Heart left ventricle (tissue), 16 donors: ENCODE data around the gene CRYM. TPM values are rescaled to one million over a fixed set of nuclear protein-coding genes. Genes with fewer than 3 reads are reported as not detected.

Experiments
- ATAC-seq, 4 donors: fragments of 200-7000 bp; cut with Tn5 transposase; one replicate each; pipeline ENCODE4 v1.9.1; 2020 to 2022; ENCODE audit warnings: moderate library complexity in 4 of 4, mild to moderate bottlenecking in 3 of 4, moderate number of reproducible peaks in 1 of 4
- DNase-seq, 5 donors: peaks; one replicate each; pipeline ENCODE4 v3.0.0-alpha.2; 2020
- H3K27ac ChIP-seq, 12 donors: fragments of 200-600 bp; sonication (generic) in 4 of 12; one replicate each; pipeline versions ENCODE4 v1.5.0 to v1.8.0; 2016 to 2022; ENCODE audit warnings: mild to moderate bottlenecking in 2 of 12
- H3K27me3 ChIP-seq, 9 donors: fragments of 200-600 bp; sonication (generic) in 2 of 9; one replicate each; pipeline versions ENCODE4 v1.5.1 to v1.8.0; 2016 to 2022; ENCODE audit warnings: mild to moderate bottlenecking in 3 of 9
- H3K36me3 ChIP-seq, 9 donors: fragments of 200-600 bp; sonication (generic) in 2 of 9; one replicate each; pipeline versions ENCODE4 v1.5.0 to v1.8.0; 2018 to 2022; ENCODE audit warnings: mild to moderate bottlenecking in 2 of 9
- H3K4me1 ChIP-seq, 12 donors: fragments of 200-600 bp; sonication (generic) in 4 of 12; one replicate each; pipeline versions ENCODE4 v1.5.0 to v1.8.0; 2016 to 2022; ENCODE audit warnings: mild to moderate bottlenecking in 3 of 12
- H3K4me3 ChIP-seq, 12 donors: fragments of 200-600 bp; sonication (generic) in 4 of 12; one replicate each; pipeline versions ENCODE4 v1.5.0 to v1.8.0; 2017 to 2022; ENCODE audit warnings: mild to moderate bottlenecking in 9 of 12, moderate library complexity in 4 of 12
- H3K9me3 ChIP-seq, 12 donors: fragments of 200-600 bp; sonication (generic) in 4 of 12; one replicate each; pipeline versions ENCODE4 v1.5.0 to v1.8.0; 2016 to 2022; ENCODE audit warnings: mild to moderate bottlenecking in 1 of 12
- POLR2A ChIP-seq, 2 donors: fragments of 450-650 bp; IDR thresholded peaks; one replicate each; pipeline ENCODE4 v1.6.1; 2017; ENCODE audit warnings: antibody characterized with exemption in 2 of 2, mild to moderate bottlenecking in 2 of 2, moderate library complexity in 2 of 2
- WGBS, 4 donors: extraction: QIAGEN DNeasy Blood & Tissue Kit in 2 of 4; methylation state at CpG; one replicate each; pipeline versions ENCODE4 v1.1.5 to v1.1.7; 2013 to 2018; 5-methylcytosine and 5-hydroxymethylcytosine counted together
- intact Hi-C, 10 donors: fragments of 100-400 bp; cut with DNase I; formaldehyde crosslinking; loops; one replicate each; pipeline versions ENCODE4 v1.11.1 to v1.14.2; 2022
- polyA plus RNA-seq, 2 donors: library from polyadenylated mRNA; stranded (reverse); fragments of 200-250 nt; gene quantifications; one replicate each; pipeline ENCODE4 v1.2.3, GENCODE V29; 2013
- total RNA-seq, 9 donors: library from RNA; depleted of rRNA in 2 of 9; stranded (reverse); fragments of >200 nt in 2 of 9; fragmentation: NEBNext Ultra II Directional in 3 of 9; extraction: Animal tissue kit (Norgen Biotek cat#: 25700) in 3 of 9; gene quantifications; one replicate each; pipeline versions ENCODE4 v1.1.0 to v1.2.4, GENCODE V29; 2016 to 2023
- TF ChIP-seq, protein P1 (sequence below), 12 donors: fragments of 200-600 bp; sonication (generic) in 4 of 12; IDR thresholded peaks; one replicate each; pipeline versions ENCODE4 v1.5.0 to v1.8.0; 2018 to 2022; ENCODE audit warnings: antibody characterized with exemption in 12 of 12, mild to moderate bottlenecking in 5 of 12
- donor health status: ischemic (EF 13 %, LVEDD 7.1; RV severe dilation, severe dysfunction).
- donor health status: healthy with polysubstance abuse.
- donor health status: DM: no; HTN: yes; CAD: no.
- donor health status: DM: no; HTN: no; CAD: no.
- donor health status: ischemic (EF 25% LVEDD 6.9; RV normal size, moderate dysfunction).
- donor health status: ischemic (EF 25% LVEDD 5.7; RV mildly dilated, moderate dysfunction).
- donor health status: healthy.
- donor health status: DM: yes; HTN: yes; CAD: no.
- donor health status: ischemic (EF 35%, LVEDD 5.7; RV mildly dilated, moderate dysfunction).
- donor health status: nonischemic (EF 11% LVEDD 7.7; RV severe dilation, severe dysfunction).
- donor health status: DM: yes; HTN: yes; CAD: no.
- donor health status: PGD.
- donor health status: ischemic (EF 29% LVEDD 5.4; RV normal size, mild dysfunction).
- donor health status: nonischemic (EF 23%, LVEDD 6.1; RV moderate dilation, normal function).

CRYM gene
- total and polyA plus RNA-seq, 11 donors, result 41.0 to 267 (median 102) TPM

DNA sequence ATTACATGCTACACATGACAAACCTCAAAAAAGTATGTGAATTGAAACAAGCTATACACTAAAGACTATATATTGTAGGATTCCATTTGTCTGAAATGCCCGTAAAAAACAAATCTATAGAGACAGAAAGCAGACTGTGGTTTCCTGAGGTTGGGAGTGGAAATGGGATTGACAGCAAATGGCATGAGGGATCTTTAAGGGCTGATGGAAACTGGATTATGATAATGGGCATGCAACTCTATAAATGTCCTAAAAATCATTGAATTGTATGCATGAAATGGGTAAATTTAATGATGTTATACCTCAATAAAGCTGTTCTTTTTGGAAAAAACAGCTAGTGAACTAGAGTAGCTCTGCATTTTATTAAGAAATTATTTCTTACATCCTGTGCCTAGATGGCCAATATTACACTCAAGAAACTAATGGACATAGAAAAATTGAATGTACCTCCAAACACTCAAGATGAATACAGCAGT, 45.0 kb downstream of the CRYM start:
- no peak for ATAC-seq
- TF ChIP-seq, protein P1, sequence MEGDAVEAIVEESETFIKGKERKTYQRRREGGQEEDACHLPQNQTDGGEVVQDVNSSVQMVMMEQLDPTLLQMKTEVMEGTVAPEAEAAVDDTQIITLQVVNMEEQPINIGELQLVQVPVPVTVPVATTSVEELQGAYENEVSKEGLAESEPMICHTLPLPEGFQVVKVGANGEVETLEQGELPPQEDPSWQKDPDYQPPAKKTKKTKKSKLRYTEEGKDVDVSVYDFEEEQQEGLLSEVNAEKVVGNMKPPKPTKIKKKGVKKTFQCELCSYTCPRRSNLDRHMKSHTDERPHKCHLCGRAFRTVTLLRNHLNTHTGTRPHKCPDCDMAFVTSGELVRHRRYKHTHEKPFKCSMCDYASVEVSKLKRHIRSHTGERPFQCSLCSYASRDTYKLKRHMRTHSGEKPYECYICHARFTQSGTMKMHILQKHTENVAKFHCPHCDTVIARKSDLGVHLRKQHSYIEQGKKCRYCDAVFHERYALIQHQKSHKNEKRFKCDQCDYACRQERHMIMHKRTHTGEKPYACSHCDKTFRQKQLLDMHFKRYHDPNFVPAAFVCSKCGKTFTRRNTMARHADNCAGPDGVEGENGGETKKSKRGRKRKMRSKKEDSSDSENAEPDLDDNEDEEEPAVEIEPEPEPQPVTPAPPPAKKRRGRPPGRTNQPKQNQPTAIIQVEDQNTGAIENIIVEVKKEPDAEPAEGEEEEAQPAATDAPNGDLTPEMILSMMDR (IDR thresholded peaks at IDR 0.05), result no peak
- no peak for TF ChIP-seq POLR2A (IDR thresholded peaks at IDR 0.05)
- WGBS, 4 donors, result 93 to 100% (median 95%) methylated on average over 1 of the region's 1 CpG
- Histone ChIP-seq H3K4me1 (no peaks in the 10 kb centered on the region), H3K27ac (no peak overlapping the region), H3K36me3 (no peaks in the 10 kb centered on the region), H3K4me3 (no peak overlapping the region), H3K27me3 (peaks cover 0 to 10% (median 0%) of the 10 kb centered on the region in 9 donors), H3K9me3 (no peaks in the 10 kb centered on the region)
- intact Hi-C loops, result loop anchor here in 1 of 10 donors (10.0 kb wide), 1 partner anchor 1402 kb away; no protein-coding TSS in a partner anchor
- no peak for DNase-seq

DNA sequence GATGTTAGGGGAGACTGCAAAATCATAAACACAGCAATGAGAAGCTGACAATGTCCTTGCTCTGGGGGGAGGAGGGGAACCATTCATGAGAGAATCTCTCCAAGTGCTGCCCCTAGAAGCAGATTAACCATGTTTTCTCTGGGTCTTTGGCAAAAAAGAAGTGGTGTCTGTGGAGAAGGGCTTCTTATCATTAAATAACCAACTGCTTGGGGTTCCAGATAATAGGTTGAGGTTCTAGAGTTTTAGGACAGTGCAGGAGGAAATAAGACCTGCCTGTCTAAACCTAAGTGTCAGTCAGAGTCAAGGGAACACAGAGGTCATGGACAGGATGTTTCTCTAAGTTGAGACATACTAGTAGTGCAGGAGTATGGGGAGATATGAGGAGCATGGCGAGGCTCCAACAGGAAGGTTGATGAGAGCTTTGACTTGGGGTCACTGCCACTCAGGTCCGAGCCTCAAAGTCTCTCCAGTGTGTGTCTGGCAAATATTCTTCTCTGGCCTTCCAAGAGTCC, 49.7 kb downstream of the CRYM start:
- H3K27me3 ChIP-seq, result peaks cover 0 to 18% (median 0%) of the 10 kb centered on the region in 9 donors
- no peaks in the 10 kb centered on the region for H3K4me1 ChIP-seq
- no peak for ATAC-seq
- 61 to 80% (median 67%) methylated on average over 1 to 2 of the region's 2 CpGs for WGBS, 4 donors
- H3K4me3 ChIP-seq, result no peak overlapping the region
- no peaks in the 10 kb centered on the region for H3K9me3 ChIP-seq
- no peak overlapping the region for H3K27ac ChIP-seq
- TF ChIP-seq POLR2A (IDR thresholded peaks at IDR 0.05), result no peak
- TF ChIP-seq, protein P1 (IDR thresholded peaks at IDR 0.05), result no peak
- DNase-seq, result no peak
- intact Hi-C loops, result no loop called here
- H3K36me3 ChIP-seq, result no peaks in the 10 kb centered on the region

DNA sequence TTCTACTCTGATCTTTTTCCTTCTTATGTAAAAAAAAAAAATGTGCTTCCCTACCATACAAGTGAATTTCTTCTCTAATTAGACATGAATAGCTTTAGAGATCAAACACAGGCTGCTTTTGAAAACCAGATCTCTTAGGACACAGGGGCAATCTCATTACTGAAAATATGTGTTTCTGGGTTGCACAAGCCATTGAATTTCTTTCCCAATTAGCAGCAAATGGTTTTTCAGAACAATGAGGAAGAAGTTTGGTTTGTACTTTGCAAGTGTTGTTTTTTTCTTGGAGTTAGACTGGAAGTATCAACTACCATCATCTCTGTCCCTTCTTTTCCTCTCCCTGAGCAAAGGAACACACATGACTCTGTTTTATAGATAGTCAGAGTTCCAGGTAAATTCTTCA, 50.2 kb downstream of the CRYM start:
- intact Hi-C loops, result no loop called here
- H3K27me3 ChIP-seq, result peaks cover 0 to 18% (median 0%) of the 10 kb centered on the region in 9 donors
- H3K9me3 ChIP-seq, result no peaks in the 10 kb centered on the region
- ATAC-seq (no peak), DNase-seq (no peak)
- no peak overlapping the region for H3K4me3 ChIP-seq
- H3K4me1 ChIP-seq, result no peaks in the 10 kb centered on the region
- TF ChIP-seq, protein P1 (IDR thresholded peaks at IDR 0.05), result no peak
- no peak for TF ChIP-seq POLR2A (IDR thresholded peaks at IDR 0.05)
- no peaks in the 10 kb centered on the region for H3K36me3 ChIP-seq
- H3K27ac ChIP-seq, result no peak overlapping the region

DNA sequence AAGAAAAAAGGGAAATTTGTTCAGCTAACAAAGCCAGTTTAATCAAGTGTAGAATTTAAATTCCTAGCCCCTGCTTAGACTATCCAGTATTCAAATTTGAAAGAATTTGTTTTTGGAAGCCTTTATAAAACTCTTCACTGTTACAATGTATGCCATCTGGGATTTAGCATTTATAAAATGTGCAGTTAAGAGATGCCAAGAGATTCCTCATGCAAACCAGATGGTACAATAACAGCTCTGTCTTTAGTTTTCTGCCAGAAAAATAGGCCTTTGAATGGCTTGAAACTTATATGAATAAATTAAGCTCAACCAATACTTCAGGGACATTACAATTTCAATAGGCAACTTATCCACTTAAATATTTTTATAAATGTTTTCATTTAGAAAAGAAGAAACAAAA, 51.3 kb downstream of the CRYM start:
- Histone ChIP-seq H3K36me3 (no peaks in the 10 kb centered on the region), H3K4me3 (no peak overlapping the region), H3K27ac (no peak overlapping the region), H3K9me3 (no peaks in the 10 kb centered on the region), H3K27me3 (peaks cover 0 to 14% (median 0%) of the 10 kb centered on the region in 9 donors), H3K4me1 (no peaks in the 10 kb centered on the region)
- DNase-seq (no peak), ATAC-seq (no peak)
- intact Hi-C loops, result no loop called here
- TF ChIP-seq POLR2A (IDR thresholded peaks at IDR 0.05), result no peak
- TF ChIP-seq, protein P1 (IDR thresholded peaks at IDR 0.05), result no peak
